Measurements from ENCODE around the gene ANKRD12.

GRCh38 chr18:9117980-9118841 lies 18.4 kb upstream of the ANKRD12 start:
- TF ChIP-seq, protein P1, sequence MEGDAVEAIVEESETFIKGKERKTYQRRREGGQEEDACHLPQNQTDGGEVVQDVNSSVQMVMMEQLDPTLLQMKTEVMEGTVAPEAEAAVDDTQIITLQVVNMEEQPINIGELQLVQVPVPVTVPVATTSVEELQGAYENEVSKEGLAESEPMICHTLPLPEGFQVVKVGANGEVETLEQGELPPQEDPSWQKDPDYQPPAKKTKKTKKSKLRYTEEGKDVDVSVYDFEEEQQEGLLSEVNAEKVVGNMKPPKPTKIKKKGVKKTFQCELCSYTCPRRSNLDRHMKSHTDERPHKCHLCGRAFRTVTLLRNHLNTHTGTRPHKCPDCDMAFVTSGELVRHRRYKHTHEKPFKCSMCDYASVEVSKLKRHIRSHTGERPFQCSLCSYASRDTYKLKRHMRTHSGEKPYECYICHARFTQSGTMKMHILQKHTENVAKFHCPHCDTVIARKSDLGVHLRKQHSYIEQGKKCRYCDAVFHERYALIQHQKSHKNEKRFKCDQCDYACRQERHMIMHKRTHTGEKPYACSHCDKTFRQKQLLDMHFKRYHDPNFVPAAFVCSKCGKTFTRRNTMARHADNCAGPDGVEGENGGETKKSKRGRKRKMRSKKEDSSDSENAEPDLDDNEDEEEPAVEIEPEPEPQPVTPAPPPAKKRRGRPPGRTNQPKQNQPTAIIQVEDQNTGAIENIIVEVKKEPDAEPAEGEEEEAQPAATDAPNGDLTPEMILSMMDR (IDR thresholded peaks at IDR 0.05; ENCODE audit: poor library complexity, severe bottlenecking): no peak
- no peak for TF ChIP-seq SMC3 (conservative IDR thresholded peaks at IDR 0.05; ENCODE audit: poor library complexity)
- no peak for TF ChIP-seq EP300 (conservative IDR thresholded peaks at IDR 0.05; ENCODE audit: poor library complexity, severe bottlenecking)
- no peak for TF ChIP-seq POLR2AphosphoS5 (IDR thresholded peaks at IDR 0.05)
- no peak for TF ChIP-seq REST (IDR thresholded peaks at IDR 0.05; ENCODE audit: borderline replicate concordance)
- no peak for TF ChIP-seq TAF1 (IDR thresholded peaks at IDR 0.05; ENCODE audit: low read depth)
- TF ChIP-seq EZH2 (IDR thresholded peaks at IDR 0.05; ENCODE audit: borderline replicate concordance, insufficient read depth, low read length, poor library complexity, severe bottlenecking): no peak
- no peak for TF ChIP-seq RAD21 (conservative IDR thresholded peaks at IDR 0.05)

Measured in neural cell (in vitro differentiated cells).